COLO829 (cell line): ENCODE results near the gene CKLF.
"Not testable (repeated sequence)": the region's sequence is repeated elsewhere in the genome, so short reads cannot be mapped to it uniquely, and the experiment has no call there.

Source experiments
- DNase-seq: peaks from one replicate; pipeline ENCODE4 v3.0.0; 2012; ENCODE audit warnings: low spot score

CKLF gene

GRCh38 chr16:66596986-66597848 lies 44.8 kb downstream of the CKLF start:
- no peak for DNase-seq

DNA sequence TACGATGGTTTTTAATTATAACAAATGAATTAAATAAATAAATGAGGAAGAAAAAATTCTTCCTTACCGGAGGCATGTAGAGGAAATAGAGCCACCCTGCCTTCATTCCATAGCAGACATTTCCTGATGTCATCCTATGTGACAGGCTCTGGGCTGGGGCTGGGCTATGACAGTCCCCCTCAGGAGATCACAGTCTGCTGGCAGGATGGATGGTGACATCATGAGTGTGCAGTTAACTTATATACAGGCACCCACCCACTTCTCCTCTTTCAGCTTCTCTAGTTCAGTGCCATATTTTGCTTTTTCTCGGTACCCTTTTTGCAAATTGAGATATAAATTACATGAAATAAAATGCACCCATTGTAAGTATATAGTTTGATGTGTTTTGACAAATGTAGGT lies 45.7 kb downstream of the CKLF start:
- DNase-seq, result no peak

DNA sequence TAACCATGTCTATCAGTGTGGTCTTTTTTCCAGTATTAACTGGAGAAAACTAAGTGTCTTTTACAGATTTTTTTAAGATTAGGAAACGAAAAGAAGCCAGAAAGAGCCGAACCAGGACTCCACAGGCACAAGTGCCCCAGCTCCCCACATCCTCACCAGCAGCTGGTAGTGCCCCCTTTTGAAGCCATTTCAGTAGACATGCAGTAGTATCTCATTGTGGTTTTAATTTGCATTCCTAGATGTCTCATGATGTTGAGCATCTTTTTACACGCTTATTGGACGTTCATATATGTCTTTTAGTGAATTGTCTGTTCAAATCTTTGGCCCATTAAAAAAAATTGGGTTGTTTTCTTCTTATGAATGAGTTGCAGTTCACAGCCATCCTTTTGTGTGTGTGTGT lies 47.4 kb downstream of the CKLF start:
- DNase-seq, result no peak

DNA sequence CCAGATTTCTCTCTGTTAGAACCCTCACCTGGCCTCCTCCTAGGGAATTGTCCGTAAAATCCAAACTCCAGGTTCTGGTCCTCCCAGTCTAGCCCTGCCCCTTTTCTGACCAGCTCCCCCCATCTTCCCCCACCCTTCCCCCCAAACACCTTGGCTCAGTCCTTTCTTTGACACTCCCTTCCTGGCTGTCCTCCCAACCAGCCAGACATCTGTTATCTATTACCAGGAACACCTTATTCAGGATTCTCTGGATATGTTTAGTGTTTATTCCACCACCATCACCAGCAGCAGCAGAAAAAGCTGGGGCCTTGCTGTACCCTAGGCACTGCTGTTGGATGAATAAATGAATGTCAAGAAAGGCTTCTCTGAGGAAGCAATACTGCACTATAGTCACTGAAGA lies 48.1 kb downstream of the CKLF start:
- no peak for DNase-seq

- no peak for DNase-seq
Measured at GRCh38 chr16:66601471-66601870, 49.1 kb downstream of the CKLF start.

GRCh38 chr16:66603537-66604375 lies 51.4 kb downstream of the CKLF start:
- DNase-seq, result peak; percentile 40

GRCh38 chr16:66604376-66605176 lies 52.2 kb downstream of the CKLF start, which contains the start of gene CMTM3:
CMTM3 (plus strand) TSS chr16:66604704; CDS start chr16:66604806, 102 bp downstream.
- DNase-seq, result peak; percentile 18

DNA sequence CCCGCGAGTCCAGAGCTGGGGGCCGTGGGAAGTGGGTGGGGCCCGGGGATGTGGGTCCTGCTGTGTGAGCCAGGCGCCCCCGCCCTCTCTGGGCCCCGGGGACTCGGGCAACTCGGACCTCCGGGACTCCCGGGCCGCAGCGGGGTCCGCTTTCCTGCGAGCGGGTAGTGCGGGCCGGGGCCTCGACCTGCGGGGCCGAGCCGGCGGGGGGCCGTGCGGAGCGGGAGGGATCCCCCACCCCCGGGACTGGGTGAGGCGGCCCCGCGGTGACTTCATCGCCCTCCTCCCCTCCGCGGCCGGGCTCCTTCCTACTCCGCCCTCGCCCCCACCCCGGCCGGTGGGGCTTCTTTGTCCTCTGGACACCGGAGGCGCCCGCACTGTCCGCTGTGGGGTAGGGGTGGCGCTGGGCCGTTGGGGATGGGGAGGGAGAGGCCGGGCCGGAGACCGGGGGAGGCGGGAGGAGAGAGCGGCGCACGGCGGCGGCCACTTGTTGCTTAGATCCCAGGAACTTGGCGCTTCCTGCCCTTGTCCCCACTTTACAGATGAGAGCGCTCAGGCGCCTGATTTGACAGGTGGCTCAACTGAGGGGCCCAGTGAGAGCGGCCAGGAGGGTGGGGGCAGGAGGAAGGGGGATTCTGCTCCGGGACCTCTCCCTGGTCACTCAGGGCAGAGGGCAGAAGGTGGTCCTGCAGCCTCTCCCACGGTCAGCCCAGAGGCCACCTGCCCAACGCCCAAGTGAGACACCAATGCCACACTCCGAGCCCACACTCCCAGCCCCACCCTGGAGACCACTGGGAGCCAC lies 53.0 kb downstream of the CKLF start:
- no peak for DNase-seq

DNA sequence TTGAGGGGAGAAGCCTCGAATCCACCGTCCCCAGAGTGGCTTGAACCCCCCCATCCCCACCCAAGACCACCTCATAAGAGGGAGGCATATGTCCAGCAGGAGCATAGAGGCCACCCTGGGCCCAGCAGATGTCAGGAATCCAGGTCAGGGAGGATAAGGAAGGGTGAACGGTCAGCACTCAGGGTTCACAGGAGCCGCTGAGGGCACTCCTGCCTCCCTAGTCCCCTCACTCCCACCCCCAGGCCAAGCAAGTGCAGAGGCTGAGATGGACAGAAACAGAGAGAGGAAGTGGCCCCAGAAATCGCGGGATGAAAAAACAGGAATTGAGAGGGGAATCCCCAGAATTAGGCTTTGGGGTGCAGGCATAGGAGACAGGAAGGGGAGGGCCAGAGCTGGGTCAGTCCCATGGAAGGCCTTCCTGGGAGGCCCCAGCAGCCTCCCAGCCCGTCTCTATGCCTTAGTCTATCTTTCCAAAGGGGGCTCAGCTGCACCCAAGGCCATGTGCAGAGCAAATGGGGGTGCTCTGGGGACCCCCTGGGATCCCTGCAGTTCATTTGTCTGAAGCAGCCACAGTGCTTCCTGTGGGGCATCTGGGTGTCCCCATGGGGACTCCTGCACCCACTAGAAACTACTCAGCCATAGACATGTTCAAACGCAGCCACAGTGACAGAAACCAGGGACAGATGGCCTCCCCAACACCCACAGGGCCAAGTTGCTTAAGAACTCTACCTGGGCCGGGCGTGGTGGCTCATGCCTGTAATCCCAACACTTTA lies 53.8 kb downstream of the CKLF start:
- no peak for DNase-seq

DNA sequence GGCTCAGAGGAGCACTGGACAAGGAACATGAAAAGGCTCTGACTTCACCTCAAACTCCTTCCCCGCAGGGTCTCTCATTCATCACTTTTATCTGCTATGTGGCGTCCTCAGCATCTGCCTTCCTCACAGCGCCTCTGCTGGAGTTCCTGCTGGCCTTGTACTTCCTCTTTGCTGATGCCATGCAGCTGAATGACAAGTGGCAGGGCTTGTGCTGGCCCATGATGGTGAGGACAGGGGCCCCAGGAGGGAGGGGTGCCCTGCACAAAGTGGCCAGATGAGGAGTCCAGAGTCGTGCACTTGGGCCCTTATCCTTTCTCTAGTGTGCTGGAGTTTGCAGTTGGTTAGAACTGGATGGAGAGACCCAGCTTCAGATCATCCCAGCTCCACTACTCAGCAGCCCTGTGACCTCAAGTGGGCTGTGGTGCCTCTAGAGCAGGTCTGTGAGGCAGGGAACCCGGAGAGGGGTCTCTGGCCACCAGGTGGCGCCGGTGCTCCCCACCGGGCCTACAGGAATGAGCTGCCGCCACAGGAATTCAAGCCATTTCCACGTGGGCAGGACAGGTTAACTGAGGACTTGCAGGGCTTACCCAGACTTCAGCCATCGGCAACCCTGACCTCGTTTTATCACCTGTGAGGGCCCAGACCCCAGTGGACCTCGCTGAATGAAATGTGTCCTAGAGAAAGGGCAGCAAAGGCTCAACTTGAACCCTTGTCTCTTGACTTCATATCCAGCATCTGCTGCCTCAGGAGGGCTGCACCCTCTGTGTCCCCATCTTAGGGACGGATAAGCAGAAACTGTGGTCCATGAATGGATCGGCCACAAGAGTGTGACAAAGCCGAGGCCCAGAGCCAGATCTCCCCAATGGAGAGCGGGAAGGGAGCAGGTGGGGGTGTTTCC lies 56.1 kb downstream of the CKLF start:
- DNase-seq, result peak; percentile 73

DNA sequence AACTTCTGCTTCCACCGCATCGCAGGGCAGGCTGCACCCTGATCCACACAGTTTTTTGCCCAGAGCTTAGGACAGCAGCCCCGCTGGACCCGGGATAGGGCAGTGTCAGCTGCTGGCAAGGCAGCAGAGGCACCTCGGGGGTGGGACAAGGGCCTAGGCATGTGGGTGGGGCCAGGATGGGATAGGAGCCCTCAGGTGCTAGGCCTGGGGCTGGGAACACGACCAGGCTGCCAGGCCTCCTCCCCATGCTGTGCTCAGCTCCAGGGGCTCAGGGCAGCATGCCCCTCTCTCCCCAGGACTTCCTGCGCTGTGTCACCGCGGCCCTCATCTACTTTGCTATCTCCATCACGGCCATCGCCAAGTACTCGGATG lies 56.7 kb downstream of the CKLF start:
- DNase-seq, result no peak

- DNase-seq, result no peak
Measured at GRCh38 chr16:66610111-66610820, 57.9 kb downstream of the CKLF start.

DNA sequence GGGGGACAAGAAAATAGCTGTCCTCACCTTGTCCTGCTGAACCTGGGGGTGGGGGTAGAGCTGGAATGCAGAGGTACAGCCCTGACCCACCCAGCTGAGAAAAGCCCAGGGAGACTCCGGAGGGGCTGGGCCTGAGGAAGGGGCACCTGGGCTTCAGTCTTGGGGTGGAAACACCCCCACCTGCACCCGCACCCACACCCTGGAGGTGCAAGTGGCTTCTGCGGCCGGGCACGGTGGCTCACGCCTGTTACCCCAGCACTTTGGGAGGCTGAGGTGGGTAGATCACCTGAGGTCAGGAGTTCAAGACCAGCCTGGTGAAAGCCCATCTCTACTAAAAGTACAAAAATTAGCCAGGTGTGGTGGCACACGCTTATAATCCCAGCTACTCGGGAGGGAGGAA lies 59.5 kb downstream of the CKLF start:
- DNase-seq, result not testable (repeated sequence)

- no peak for DNase-seq
Measured at GRCh38 chr16:66612422-66612821, 60.0 kb downstream of the CKLF start.

DNA sequence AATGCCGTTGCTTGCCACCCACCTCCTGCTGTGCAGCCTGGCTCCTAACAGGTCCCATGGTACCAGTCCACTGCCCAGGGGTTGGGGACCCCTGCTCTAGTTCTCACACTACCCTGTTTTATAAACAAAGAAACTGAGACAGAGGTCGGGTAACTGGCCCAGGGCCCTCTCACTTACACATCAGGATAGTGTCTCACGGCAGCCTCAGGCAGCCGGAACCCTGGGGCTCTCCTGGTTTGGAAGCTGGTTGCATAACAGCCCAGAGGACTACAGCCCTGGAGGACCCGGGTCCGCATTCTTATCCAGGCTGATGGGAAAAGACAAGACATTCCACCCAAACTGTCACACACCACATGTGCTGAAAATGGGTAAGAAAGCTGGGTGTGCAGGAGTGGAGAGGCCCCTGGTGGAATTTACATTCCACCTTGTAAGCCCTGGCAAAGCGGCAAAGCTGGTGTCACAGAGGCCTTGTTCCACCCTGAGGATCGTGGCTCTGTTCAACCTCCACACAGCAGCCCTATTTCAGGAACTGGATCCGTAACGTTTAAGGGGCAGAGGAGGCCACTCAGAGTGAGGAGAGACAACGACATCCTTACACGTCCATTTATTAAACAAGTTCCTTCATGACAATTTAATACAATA lies 61.9 kb downstream of the CKLF start:
- DNase-seq, result no peak
